ENCODE data around the gene WIZ. TPM values are rescaled to one million over a fixed set of nuclear protein-coding genes. Genes with fewer than 3 reads are reported as not detected.

WIZ gene
- total RNA-seq, 4 donors from 2014 or later = 36.1 to 74.3 (median 50.3) TPM

DNA sequence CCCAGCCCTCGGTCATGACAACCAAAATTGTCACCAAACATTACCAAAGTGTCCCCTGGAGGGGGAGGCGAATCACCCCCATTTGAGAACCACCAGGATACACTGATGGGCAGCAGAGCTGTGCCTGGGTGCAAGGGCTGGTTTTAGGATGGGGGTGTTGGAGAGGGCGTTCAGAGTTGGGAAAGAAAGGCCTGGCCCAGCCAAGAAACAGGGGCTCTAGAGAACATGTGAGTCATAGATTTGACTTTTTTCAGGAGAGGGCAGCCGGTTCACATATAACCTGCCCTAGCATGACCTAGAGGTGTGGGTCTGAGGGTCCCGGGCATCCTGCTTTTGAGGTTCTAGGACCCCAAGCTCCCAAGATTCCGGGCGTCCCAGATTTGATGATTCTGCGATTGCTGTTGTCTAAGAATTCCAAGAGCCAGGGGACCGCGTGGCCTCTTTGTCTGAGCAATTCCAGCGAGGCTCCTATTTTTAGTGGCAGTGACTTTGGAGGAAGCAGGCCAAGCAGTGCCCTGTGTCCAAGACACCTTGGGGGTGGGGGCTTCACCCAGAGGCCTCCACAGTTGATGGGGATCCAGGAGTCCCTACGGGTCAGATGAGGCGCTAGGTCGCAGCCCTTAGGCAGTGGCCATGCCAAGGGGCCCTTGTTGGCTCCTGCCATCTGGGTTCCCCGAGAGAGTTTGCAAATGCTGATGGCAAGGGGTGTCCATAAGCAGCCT lies 5.1 kb downstream of the WIZ start:
- Histone ChIP-seq H3K4me1 (peaks cover 11 to 30% (median 22%) of the 10 kb centered on the region in 4 donors), H3K27ac (replicated peaks in 1 of 4) (peak overlapping the region in 1 of 4 donors; percentile 14), H3K27me3 (no peaks in the 10 kb centered on the region), H3K9me3 (no peaks in the 10 kb centered on the region), H3K4me3 (no peak overlapping the region), H3K36me3 (peaks cover 0 to 40% (median 19%) of the 10 kb centered on the region in 4 donors)
- TF ChIP-seq, protein P1, sequence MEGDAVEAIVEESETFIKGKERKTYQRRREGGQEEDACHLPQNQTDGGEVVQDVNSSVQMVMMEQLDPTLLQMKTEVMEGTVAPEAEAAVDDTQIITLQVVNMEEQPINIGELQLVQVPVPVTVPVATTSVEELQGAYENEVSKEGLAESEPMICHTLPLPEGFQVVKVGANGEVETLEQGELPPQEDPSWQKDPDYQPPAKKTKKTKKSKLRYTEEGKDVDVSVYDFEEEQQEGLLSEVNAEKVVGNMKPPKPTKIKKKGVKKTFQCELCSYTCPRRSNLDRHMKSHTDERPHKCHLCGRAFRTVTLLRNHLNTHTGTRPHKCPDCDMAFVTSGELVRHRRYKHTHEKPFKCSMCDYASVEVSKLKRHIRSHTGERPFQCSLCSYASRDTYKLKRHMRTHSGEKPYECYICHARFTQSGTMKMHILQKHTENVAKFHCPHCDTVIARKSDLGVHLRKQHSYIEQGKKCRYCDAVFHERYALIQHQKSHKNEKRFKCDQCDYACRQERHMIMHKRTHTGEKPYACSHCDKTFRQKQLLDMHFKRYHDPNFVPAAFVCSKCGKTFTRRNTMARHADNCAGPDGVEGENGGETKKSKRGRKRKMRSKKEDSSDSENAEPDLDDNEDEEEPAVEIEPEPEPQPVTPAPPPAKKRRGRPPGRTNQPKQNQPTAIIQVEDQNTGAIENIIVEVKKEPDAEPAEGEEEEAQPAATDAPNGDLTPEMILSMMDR (IDR thresholded peaks at IDR 0.05) = no peak
- no peak for TF ChIP-seq POLR2AphosphoS5 (IDR thresholded peaks at IDR 0.05)
- no peak for TF ChIP-seq EP300 (IDR thresholded peaks at IDR 0.05)
- TF ChIP-seq POLR2A (IDR thresholded peaks at IDR 0.05; ENCODE audit: low read depth) = no peak
- 89% methylated on average over 13 of the region's 15 CpGs for WGBS
- no peak for DNase-seq (ENCODE audit: extremely low spot score)
- intact Hi-C loops (cut with DNase I) = no loop called here

DNA sequence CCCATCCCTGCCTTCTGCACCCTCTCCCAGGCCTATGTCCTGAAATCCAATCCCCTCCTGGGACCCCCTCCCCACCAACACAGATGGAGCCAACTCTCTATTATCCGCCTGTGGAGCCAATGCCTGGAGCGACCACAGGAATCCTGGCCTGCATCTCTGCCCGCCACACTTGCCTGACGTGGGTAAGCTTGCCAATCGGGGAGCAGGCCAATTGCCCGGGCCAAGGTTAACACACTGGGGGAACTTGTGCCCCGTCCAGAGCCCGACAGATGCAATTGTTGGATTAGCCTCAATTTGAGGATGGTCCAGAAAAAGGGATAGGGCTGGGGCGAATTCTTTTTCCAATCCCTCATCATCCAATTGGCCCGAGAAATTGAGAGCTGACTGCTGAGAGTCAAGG lies 5.9 kb downstream of the WIZ start:
- H3K4me3 ChIP-seq = no peak overlapping the region

DNA sequence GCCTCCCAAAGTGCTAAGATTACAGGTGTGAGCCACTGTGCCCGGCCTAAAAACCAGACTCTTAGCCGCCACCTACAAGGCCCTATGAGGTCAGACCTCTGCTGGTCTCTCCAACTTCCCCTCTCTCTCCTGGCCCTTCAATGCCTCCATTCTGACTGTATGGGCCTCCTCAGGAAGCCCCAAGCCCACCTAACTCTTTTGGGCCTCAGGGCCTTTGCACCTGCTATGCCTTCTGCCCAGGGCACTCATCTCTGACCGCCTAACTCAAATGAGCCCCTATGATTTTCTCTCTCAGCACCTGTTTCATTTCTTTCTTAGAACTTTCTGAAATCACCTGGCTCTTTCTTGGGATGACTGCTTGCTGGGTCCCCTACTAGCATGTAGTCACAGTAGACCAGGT lies 6.4 kb downstream of the WIZ start:
- intact Hi-C loops (cut with DNase I) = no loop called here
- Histone ChIP-seq H3K9me3 (no peaks in the 10 kb centered on the region), H3K4me1 (peaks cover 3 to 21% (median 18%) of the 10 kb centered on the region in 4 donors), H3K27me3 (no peaks in the 10 kb centered on the region), H3K4me3 (no peak overlapping the region), H3K27ac (replicated peaks in 1 of 4) (no peak overlapping the region), H3K36me3 (peaks cover 0 to 51% (median 31%) of the 10 kb centered on the region in 4 donors)
- no peak for DNase-seq (ENCODE audit: extremely low spot score)
- TF ChIP-seq POLR2A (IDR thresholded peaks at IDR 0.05; ENCODE audit: low read depth) (no peak), EP300 (IDR thresholded peaks at IDR 0.05) (no peak)
- 98% methylated on average over 3 of the region's 3 CpGs for WGBS

More for the DNA sequence above, 5.9 kb downstream of the WIZ start:
- Histone ChIP-seq H3K36me3 (peaks cover 0 to 49% (median 26%) of the 10 kb centered on the region in 4 donors), H3K27me3 (no peaks in the 10 kb centered on the region), H3K9me3 (no peaks in the 10 kb centered on the region), H3K4me1 (peaks cover 5 to 25% (median 18%) of the 10 kb centered on the region in 4 donors), H3K27ac (replicated peaks in 1 of 4) (no peak overlapping the region)
- no peak for DNase-seq (ENCODE audit: extremely low spot score)
- TF ChIP-seq POLR2A (IDR thresholded peaks at IDR 0.05; ENCODE audit: low read depth) (no peak), POLR2AphosphoS5 (IDR thresholded peaks at IDR 0.05) (no peak), EP300 (IDR thresholded peaks at IDR 0.05) (no peak)
- TF ChIP-seq, protein P1 (IDR thresholded peaks at IDR 0.05) = no peak
- intact Hi-C loops (cut with DNase I) = no loop called here
- 73% methylated on average over 10 of the region's 10 CpGs for WGBS

DNA sequence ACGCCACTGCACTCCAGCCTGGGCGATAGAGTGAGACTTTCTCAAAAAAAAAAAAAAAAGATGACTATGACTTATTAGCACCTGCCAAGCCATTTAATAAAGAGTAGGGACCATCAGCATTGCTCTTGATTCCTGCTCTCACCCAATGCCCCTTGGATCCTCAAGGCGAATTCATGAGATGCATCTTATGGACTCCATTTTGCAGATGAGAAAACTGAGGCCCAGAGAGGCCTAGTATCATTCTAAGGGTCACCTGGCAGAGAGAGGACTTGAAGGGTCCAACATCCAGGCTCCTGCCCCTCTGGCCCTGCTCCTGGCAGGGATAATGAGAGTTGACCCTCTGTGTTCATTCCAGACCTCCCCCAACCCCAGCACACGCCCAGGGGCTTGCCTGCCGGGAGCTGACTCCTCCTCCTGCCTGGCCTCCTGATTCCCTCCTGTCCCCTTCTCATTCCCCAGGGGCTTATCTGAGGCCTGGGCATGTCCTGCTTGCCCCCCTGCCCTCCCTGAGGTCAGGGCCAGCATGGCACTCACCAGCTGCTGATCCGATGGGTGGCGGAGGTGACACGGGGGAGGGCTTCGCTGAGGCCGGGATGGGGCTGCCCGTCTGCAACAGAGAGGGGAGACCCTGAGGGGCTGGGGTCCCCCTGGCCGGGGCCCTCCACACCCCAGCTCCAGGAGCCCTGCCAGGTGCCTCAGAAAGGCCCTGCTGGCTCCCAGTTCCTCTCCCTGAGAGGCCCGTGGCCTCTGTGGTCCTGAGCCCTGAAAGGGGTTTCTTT lies 7.4 kb downstream of the WIZ start:
- intact Hi-C loops (cut with DNase I) = no loop called here
- no peak overlapping the region for H3K27ac ChIP-seq (replicated peaks in 1 of 4)
- peaks cover 0 to 43% (median 30%) of the 10 kb centered on the region in 4 donors for H3K36me3 ChIP-seq
- no peak overlapping the region for H3K4me3 ChIP-seq
- no peaks in the 10 kb centered on the region for H3K9me3 ChIP-seq
- no peaks in the 10 kb centered on the region for H3K27me3 ChIP-seq
- WGBS = 82% methylated on average over 10 of the region's 13 CpGs
- H3K4me1 ChIP-seq = peaks cover 13 to 30% (median 23%) of the 10 kb centered on the region in 4 donors
- no peak for DNase-seq (ENCODE audit: extremely low spot score)
- no peak for TF ChIP-seq POLR2AphosphoS5 (IDR thresholded peaks at IDR 0.05)
- TF ChIP-seq POLR2A (IDR thresholded peaks at IDR 0.05; ENCODE audit: low read depth) = no peak
- TF ChIP-seq EP300 (IDR thresholded peaks at IDR 0.05) = no peak
- TF ChIP-seq, protein P1 (IDR thresholded peaks at IDR 0.05) = no peak

DNA sequence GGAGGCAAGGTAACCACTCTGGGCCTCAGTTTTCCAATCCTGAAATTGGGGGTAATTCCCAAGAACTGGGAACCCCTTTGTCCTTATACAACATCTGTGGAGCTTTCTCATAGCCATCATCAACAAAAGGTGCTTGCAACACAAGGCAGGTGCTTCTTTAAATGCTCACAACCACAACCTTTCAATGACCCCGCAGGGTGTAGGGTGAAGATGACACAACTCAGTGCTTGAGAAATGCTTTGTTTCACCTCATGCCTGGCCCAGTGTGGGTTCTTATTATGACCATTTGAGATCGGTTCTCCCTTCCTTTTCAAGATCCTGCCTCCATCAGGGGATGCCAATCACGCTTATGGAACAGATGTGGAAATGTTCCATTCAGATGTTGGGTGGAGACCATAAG lies 8.4 kb downstream of the WIZ start:
- no peak overlapping the region for H3K4me3 ChIP-seq
- H3K9me3 ChIP-seq = no peaks in the 10 kb centered on the region
- no peak overlapping the region for H3K27ac ChIP-seq (replicated peaks in 1 of 4)
- 83% methylated on average over 3 of the region's 3 CpGs for WGBS
- peaks cover 0 to 38% (median 31%) of the 10 kb centered on the region in 4 donors for H3K36me3 ChIP-seq
- DNase-seq (ENCODE audit: extremely low spot score) = no peak
- H3K4me1 ChIP-seq = peaks cover 23 to 40% (median 28%) of the 10 kb centered on the region in 4 donors
- no peaks in the 10 kb centered on the region for H3K27me3 ChIP-seq
- intact Hi-C loops (cut with DNase I) = no loop called here
- TF ChIP-seq, protein P1 (IDR thresholded peaks at IDR 0.05) = no peak

Data from esophagus muscularis mucosa (tissue), 4 donors.